Stimulated activated naive CD8-positive, alpha-beta T cell treated with anti-CD3 and anti-CD28 coated beads, Interleukin-15, Interleukin-2, amounts not matched to agents 100 U/mL and 50 U/mL, for 24 hours (primary cell): ENCODE measurements around the gene CDKL2.
"Not testable (repeated sequence)": the region's sequence is repeated elsewhere in the genome, so short reads cannot be mapped to it uniquely, and the experiment has no call there.

ENCODE experiments used
- ATAC-seq: fragments of 150-1000 bp; cut with Tn5 transposase; one replicate; pipeline ENCODE4 v1.10.0; 2021
- DNase-seq: peaks from one replicate; pipeline ENCODE4 v3.0.0; 2021

CDKL2 gene

DNA sequence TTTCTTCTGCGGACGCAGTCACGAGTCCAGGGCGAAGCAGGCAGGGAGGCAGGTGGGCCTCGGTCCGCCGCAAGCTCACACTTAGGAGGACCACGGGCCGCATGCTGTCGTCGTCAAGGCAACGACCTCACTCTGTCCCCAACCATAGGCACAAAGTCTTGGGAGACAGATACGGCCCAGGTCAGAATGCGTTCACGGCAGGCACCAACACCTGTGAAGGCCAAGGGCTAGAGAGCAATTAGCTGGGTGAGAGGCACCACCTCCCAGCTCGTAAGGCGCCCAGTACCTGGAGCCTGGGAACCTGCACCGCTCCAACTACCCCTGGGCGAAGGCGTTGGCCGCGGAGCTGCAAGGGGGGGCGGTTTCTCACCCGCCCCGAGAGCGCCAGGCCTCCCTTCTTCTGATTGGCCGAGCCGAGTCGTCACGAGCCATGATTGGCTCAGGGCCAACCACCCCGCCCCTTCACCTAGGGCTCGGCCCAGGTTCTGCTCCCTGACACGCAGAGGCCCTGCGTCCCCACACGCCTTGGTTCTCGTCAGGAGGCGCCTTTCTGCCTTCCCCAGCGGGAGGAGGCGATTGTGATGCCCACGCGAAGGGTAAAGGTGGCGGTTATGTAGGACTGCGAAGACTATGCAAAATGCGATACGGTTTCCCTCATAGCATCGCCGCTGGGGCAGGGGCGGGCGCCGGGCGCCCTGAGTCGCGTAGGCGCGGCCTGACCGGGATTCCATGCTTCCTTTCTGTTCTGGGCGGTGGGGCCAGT lies at the start of gene CDKL2:
Gene CDKL2 (minus strand): TSS at position 355 of the 763 bp plus-strand sequence. CDS start 4,540 bp downstream, outside the sequence.
- DNase-seq (peak; percentile 88), ATAC-seq (peak; percentile 100)

DNA sequence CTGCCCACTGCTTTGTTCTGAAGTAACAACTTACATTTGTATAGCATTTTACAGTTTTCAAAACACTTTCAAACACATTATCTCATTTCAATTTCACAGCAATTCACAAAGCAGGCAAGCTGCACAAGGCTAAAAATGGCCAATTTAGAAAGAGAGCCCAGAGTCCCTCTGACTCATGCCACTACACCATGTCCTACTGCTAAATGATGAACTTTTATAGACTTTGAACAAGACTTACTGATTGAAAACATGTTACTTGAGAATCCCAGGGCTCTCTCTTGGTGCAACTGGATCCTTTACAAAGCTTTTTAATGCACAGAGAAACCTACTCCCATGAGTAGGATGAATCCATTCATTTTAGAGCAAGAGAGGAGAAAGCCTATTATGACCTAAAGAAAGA lies 48.6 kb upstream of the CDKL2 start:
- DNase-seq, result no peak
- no peak for ATAC-seq

DNA sequence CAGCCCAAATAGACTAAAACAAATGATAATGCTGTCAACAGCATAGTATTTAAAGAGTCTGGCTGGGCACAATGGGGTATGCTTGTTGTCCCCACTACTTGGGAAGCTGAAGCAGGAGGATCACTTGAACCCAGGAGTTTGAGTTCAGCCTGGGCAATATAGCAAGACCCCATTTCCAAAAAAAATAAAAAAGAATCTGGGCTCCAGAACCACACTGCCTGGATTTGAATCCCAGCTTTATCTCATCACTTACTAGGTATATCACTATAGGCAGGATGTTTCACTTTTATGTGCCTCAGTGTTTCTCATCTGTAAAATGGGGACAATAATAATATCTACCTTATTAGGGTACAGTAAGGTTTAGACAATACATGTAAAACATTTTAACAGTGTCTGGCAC lies 48.1 kb upstream of the CDKL2 start:
- no peak for DNase-seq
- no peak for ATAC-seq

DNA sequence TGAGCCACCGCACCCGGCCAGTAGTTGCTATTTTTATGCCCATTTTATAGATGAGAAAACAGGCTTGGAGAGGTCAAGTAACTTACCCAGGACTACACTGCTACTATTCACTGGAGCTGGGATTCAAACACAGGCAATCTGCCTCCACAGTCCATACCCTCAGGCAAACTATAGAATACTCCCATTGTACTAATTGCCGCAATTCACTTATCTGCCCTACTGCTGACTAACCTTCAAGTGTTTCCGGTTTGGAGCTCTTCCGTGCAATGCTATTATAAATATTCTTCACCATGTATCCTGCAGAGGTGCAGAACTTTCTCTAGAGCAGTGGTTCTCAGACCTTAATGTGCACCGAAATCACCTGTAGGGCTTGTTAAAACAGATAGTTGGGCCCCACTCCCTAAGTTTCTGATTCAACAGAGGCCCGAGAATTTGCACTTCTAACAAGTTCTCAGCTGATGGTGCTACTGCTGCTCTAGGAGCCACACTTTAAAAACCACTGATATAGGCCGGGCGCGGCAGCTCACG lies 44.7 kb upstream of the CDKL2 start:
- ATAC-seq (no peak), DNase-seq (no peak)

DNA sequence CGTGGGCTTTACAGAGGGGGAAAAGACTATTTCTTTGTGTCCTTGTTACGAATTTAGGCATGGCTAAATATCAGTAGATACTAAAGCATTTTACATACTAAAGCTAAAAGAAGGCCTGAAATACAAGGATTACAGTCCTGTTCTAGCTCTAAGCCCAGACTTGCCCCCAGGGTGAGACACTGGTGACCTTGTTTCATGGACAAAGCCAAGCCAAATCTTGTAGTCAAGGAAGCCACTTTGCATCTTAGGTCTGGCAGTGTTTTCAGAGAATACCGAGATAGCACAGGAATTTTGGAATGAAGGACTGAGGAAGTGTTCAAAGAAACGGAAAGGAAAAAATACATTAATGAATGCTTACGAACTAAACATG lies 43.6 kb upstream of the CDKL2 start:
- no peak for ATAC-seq
- no peak for DNase-seq

DNA sequence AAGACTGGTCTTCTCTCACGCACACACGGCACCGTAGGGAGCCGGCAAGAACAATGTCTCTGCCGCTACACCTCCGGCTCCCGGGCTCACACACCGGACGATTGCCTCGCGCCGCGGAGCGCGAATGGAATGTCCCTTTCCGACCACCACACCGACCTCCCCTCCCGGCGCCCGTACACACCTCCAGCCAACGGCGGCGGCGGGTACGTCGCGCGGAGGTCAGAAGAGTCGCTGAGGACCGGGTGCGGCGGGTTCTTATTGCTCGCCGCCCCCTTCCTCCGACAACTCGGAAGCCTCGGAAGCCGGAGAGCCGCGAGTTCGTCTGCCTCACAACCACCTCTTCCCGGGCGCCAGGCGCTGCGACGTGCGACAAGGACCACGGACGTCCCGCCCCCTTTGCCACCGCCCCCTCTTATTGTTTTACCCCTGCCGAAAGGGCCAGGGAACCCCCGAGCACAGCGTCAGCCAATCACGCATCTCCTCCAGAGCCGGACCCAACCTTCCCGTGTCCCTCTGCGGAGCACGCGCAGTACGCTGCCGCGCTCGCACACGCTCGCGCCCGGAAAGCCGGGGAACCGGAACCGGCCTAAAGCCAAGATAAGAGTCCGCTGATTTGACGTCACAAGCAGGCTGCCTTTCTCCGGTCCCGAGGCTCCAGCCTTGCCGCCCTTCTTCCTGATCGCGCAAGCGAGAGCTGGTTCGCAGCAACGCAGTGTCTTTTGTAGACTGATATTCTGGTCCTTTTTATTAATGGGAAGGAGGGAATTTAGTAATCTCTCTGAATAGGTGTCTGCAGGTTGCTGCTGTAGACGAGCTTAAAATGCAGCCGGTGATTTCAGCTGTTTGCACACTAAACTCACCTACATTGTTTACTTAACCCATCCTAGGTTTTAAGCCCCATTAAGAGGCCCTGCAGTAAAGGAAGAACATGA lies 43.0 kb upstream of the CDKL2 start, which contains the start of gene G3BP2:
Gene G3BP2 (minus strand): TSS at position 385 of the 932 bp plus-strand sequence. CDS start 11,386 bp downstream, outside the sequence.
- ATAC-seq, result peak; percentile 96

DNA sequence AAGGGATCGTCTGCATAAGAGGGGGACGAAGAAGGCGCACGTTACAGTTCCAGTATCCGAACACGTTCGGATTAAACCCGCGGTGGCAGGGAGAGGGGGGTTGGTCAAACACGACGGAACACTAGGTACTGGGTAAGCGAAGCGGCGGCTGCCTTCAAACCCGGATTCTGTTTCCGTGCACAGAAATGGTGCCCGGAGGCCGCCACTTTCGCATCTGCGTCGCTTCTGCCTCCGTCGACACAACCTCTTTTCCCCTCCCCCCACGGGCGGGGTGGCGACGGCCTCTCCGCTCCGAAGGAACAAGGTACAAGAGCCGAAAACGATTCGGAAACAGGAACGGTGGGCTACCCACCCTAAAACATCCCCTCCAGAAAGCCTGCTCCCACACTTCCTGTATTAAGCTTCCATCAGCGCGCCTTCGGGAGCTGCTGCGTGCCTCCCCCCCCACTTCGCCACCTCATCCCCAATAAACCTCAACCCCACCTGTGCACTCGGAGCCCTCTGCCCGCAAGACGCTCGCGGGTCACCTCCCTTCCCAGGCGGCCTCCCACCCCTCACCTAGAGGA lies 42.2 kb upstream of the CDKL2 start:
- DNase-seq (peak; percentile 85), ATAC-seq (peak; percentile 13)

More for the DNA sequence above, 43.0 kb upstream of the CDKL2 start, which contains the start of gene G3BP2:
- peak; percentile 96 for DNase-seq

DNA sequence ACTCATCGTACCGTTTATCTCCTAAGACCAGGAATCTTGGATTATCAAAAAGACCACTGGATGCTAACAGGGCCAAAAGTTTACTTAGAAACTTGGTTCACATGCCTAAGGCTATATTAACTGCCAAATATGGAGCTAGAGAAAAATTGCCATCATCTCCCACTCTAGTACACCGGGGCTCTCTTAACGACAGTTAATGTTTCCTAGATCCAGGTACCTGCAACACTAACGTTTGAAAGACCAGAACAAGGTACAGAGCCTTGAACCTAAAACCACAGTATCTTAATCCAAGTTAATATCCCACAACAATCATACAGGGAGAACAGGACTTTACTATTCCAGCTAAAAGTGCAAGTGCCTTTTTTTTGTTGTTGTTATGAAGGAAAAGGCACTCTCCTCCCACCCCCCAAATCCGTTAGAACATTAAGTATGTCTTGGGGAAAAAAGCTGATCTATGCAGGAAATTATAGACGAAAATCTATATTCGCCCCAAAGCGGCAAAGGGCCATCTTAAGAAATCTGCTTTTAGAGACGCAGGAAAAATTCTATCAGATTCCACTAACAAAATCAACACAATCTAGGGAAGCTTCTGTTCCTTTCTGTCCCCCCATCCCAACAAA lies 41.6 kb upstream of the CDKL2 start:
- ATAC-seq (no peak), DNase-seq (no peak)

DNA sequence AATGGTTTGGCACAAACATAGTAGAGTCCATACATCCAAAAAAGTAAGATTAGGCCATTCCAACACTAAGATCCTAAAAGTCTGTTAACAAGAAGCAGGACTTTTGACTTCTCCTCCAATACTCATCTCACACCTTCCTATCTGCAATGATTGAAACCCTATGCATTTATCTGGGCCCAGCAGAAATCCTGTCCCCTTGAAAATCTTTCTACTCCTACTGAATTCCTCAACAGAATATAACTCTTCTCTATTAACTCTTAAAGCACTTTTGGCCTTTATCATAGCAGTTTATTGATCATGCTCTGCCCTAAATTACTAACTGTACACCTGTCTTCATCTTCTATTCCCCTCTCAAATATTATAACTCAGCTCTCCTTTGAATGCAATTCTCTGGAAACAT lies 38.3 kb upstream of the CDKL2 start:
- no peak for ATAC-seq
- DNase-seq, result no peak

DNA sequence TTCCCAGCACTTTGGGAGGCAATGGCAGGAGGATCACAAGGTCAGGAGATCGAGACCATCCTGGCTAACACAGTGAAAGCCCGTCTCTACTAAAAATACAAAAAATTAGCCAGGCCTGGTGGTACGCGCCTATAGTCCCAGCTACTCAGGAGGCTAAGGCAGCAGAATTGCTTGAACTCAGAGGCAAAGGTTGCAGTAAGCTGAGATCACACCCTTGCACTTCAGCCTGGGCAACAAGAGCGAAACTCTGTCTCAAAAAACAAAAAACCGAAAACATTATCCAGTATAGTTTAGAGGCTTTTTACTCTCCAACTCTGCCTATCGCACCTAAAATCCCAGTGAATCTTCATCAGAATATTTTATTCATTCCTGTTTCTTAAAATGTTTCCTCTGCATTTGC lies 37.3 kb upstream of the CDKL2 start:
- DNase-seq, ATAC-seq: not testable (repeated sequence)

DNA sequence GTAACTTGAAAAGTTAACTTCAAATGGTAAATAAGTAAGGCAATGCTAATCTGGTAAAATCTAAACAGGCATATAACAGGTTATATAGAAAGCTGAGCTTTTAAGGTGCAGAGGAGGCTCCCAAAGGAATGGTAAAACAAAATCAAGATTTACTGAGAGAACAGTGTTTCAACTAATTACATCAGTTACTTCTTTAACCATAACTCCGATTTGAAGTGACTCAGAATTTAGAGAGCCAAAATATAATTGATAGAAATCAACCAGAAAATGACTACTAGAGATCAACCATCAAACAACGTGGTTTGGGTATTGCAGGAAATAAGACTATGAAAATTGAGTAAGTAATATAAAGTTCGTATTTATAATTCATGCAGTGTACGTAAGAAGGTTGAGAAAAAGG lies 36.0 kb upstream of the CDKL2 start:
- ATAC-seq, result peak; percentile 35

DNA sequence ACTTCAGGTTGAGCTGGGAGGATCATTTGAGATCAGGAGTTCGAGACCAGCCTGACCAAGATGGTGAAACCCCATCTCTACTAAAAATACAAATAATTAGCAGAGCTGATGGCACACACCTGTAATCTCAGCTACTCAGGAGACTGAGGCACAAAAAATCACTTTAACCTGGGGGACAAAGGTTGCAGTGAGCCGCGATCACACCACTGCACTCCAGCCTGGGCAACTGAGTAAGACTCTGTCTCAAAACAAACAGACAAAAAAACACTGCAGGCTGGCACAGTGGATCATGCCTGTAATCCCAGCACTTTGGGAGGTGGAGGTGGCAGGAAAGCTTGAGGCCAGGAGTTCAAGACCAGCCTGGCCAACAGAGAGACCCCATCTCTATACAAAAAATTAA lies 34.3 kb upstream of the CDKL2 start:
- ATAC-seq, DNase-seq: not testable (repeated sequence)

More for the DNA sequence above, 36.0 kb upstream of the CDKL2 start:
- no peak for DNase-seq

DNA sequence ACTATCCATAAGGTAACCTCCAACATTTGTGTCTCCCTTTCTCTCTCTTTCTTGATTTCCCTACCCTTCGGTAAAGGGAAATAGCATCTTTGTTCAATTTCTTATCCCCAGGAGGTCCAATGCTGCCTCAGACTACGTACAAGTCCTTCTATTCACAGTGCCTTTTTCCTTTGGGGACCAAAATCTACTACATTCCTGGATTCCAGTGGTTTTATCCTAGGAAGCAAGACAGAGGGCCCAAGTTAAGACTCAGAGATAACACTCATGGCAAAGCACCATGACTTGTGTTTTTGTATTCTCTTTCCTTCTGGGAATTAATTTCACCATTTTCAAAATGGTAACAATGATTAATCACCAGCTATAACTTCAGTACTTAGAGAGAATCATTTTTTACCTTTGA lies 32.3 kb upstream of the CDKL2 start:
- DNase-seq (no peak), ATAC-seq (no peak)

DNA sequence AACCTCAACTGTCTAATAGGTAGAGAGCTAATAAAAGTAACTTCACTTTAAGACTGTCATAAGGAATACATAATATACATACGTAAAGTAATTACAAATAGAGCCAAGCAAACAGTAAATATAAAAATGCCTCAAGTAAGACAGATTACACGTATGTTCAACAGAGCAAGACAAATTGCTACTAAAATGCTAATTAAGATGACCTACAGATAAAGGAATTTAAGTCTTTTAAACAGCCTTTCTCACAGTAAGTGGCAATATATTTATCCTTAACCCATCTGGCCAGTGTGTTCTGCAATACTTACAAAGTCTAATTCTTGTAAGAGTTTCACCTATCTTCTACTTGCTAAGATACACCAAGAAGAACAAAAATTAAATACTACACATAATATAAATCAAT lies 30.2 kb upstream of the CDKL2 start:
- ATAC-seq, result no peak

DNA sequence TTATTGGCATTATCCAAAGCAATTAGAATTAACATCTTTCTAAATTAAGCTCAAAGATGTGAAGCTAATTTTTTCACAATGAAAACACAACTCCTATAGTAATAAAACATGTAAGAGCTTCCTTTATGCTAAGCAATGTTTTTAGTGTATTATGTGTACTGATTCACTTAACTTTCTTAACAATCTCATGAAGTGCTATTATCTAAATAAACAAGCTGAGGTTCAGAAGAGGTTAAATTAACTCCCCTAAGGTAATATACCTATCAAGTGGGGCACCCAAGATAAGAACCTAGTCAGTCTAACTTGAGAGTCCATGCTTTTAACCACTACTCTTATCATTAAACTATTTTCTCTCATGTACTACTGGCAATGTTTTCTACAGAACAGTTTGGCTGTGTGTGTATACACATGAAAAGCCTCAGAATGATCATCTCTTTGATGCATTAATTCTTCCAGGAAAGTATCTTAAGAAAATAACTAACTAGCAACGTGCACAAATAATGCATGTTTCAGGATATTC lies 29.2 kb upstream of the CDKL2 start:
- DNase-seq, result no peak
- no peak for ATAC-seq

More for the DNA sequence above, 30.2 kb upstream of the CDKL2 start:
- DNase-seq, result no peak

DNA sequence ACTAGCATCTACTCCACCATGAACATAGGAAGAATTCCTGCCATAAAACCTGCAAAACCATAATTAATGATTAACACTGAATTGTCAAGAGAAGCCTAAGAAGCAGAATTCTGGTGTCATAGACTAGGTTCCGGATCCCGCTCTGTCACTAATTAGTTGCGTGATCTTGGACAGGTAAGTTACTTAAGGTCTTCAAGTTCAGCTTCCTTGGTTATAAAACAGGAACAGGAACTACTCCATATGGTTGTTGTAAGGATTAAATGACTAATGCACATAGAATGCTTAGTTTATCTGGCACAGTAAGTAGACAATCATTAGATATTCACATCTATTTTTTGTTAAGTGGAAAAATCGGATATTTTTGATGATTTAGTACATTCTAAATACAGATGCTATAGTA lies 28.5 kb upstream of the CDKL2 start:
- no peak for ATAC-seq
- DNase-seq, result no peak

DNA sequence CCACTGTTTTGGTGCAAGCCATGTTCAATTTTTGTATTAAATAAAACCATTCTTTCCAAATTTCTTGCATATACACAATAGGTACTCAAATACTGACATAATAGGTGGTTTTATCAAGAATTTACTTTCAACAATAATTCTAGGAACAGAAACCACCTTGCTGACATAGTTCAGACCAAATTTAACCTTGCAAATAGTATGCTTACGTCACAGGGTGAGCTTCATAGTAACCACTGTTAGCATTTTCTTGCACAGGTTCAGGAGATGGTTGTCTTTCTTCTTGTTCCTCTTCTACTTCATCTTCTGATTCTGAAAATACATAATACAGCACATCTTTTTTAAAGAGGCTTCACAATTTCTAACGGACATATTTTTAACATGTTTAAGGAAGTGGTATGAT lies 25.2 kb upstream of the CDKL2 start:
- ATAC-seq, result peak; percentile 83

DNA sequence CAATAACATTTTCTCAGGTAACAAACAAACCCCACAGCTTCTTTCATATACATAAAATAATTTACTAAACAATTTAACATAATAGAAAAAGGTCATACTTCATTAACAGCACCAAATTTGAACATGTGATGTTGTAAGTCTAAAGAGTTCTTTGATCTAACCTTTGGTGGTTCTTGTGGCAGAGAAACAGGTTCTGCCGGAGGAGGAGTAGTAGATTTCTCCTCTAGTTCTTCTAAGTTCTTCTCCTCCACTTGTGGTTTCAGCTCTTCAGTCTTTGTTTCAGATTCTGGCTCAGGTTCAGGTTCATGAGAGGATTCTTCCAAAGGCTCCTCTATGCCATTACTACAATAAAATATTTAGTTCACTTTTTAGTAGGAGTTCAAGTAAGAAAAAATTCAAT lies 24.6 kb upstream of the CDKL2 start:
- DNase-seq (no peak), ATAC-seq (peak; percentile 51)

More for the DNA sequence above, 25.2 kb upstream of the CDKL2 start:
- no peak for DNase-seq

DNA sequence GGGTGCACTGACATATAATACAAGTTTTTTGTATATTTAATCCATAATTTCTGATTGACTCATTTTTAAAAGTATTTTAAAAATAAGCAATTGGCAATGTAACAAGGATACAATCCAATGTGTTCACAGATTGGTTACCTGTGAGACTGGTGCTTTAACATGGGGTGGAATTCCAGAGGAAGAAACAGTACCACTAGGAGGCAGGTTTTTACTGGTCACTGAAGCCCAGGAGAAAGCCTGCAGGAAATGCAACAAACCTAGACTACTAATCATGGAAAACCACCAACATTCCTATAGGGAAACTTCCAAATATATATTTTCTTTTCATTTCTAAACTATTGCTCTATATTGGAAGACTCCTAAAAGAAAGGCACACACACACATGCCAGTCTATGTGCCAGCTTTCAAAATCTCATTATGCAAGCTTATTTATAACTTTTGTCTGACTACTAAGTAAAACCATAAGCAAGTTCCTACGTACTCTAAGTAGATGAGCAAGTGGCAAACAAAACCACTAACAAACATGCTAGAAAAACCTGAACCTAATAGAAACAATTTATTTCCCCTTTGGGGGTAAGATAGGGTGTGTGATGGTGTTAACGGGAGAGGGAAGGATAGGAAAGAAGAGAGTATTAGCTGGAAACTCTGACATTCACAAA lies 23.6 kb upstream of the CDKL2 start:
- no peak for DNase-seq
- ATAC-seq, result no peak

DNA sequence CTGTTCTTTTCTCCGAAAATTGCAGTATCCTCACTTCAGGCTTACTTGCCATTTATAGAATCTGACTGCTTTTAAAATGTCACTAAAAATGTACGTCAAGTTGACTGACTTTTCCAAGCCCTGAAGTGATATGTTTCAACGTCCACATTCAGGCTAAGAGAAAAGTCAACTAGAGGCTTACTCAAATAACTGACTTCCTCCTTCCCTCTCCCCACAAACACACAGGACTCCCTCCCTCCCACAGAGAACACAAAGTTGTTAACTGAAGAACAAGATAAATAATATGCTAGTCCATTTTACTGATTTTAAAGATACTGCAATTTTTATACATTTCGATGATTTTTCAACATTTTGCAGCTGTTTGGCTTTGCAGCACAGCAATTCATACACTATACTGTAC lies 13.8 kb upstream of the CDKL2 start:
- DNase-seq (no peak), ATAC-seq (no peak)

DNA sequence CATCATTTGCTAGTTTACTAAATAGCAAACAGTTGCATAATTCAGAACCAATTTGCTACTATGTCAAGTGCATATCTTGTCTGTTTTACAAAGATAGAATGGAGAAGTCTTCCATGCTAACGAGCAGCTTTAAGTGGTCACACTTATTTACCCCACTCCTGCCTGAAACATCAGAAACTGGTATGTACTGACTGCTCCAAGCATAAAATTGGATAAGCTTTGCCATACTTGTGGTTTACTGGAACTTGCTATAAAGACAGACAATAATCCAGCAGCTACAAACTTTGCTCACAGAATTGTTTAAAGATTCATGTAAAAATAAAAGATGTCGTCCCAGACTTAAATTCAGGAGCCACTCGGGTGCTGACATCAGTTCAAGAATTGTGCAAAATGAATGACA lies 13.3 kb upstream of the CDKL2 start:
- ATAC-seq (no peak), DNase-seq (no peak)
